Hepatocyte (in vitro differentiated cells): ENCODE data around the gene CD300LB.

Source experiments
- EZH2 ChIP-seq: fragments of 200-600 bp; sonication (generic); IDR thresholded peaks from 2 replicates; pipeline ENCODE4 v1.6.1; 2016; ENCODE audit warnings: antibody characterized with exemption, mild to moderate bottlenecking, borderline replicate concordance
- TF ChIP-seq, protein P1 (sequence below): fragments of 200-600 bp; sonication (generic); IDR thresholded peaks from 2 replicates; pipeline ENCODE4 v1.5.1; 2016; ENCODE audit warnings: antibody characterized with exemption, mild to moderate bottlenecking; ENCODE audit not compliant: poor library complexity

DNA sequence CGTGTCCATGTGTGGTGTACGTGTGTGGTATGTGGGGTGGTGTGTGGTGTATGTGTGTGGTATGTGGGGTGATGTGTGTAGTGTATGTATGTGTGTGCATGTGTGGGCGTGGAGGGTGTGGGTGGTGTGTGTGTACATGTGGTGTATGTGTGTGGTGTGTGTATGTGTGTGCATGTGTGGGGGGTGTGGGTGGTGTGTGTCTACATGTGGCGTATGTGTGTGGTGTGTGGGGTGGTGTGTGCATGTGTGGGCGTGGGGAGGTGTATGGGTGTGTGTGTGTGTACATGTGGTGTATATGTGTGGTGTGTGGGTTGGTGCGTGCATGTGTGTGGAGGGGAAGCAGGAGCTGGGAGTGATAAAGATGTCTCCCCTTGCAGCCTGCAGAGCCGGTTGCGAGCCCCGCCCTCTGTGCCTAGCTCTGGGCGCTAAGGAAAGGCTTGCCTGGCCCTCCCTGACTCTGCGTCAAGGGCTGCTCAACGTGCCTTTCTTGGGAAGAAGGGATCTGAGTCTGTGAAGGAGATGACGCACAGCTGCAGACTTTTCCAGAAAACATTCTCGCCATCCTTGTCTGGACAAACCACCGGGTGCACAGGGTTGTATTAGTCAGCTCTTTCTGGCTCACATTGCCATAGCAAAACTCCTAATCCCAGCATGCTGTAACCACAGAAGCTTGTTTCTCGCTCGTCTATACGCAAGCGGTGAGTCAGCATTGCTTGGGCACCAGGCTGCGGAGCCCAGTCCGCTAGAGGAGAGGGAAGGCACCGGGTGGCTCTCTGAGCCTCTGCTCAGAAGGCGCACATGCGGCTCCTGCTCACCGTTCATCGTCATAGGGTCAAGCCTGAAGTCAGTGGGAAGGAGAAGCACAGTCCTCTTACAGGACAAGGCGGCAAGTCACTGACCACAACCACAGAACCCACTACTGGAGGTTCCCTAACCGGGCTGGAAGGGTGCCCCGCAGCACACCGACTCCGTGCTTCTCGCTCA, 38.0 kb upstream of the CD300LB start:
- TF ChIP-seq, protein P1, sequence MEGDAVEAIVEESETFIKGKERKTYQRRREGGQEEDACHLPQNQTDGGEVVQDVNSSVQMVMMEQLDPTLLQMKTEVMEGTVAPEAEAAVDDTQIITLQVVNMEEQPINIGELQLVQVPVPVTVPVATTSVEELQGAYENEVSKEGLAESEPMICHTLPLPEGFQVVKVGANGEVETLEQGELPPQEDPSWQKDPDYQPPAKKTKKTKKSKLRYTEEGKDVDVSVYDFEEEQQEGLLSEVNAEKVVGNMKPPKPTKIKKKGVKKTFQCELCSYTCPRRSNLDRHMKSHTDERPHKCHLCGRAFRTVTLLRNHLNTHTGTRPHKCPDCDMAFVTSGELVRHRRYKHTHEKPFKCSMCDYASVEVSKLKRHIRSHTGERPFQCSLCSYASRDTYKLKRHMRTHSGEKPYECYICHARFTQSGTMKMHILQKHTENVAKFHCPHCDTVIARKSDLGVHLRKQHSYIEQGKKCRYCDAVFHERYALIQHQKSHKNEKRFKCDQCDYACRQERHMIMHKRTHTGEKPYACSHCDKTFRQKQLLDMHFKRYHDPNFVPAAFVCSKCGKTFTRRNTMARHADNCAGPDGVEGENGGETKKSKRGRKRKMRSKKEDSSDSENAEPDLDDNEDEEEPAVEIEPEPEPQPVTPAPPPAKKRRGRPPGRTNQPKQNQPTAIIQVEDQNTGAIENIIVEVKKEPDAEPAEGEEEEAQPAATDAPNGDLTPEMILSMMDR: no peak
- no peak for TF ChIP-seq EZH2
